ENCODE measurements around the gene CCDC150. TPM values are rescaled to one million over a fixed set of nuclear protein-coding genes. Genes with fewer than 3 reads are reported as not detected.

The CCDC150 gene
- total RNA-seq, 1 donor from 2014 or later: 69.4 TPM

DNA sequence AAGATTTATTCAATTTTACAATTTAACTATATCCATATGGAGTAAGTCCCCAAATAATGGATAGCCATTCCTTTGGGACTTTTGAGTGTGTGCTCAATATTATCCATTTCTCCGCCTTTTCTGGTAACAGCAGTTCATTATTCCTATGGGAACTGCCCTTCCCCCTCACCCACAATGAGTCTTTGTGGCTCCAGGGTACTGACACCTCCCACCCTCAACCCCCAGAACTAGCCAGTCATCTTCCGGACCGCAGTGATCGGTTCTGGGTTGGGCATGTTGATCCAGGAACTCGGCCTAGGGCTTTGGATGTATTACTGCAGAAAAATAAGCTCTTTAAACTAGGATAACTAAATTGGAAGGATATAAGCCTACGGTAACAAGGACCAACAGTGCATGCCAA lies 45.4 kb upstream of the CCDC150 start:
- Mint-ChIP-seq H3K4me3 (peak overlapping the region; percentile 91), H3K4me1 (peaks cover 35% of the 10 kb centered on the region), H3K36me3 (no peaks in the 10 kb centered on the region), H3K27ac (peak overlapping the region; percentile 36), H3K9me3 (no peaks in the 10 kb centered on the region), H3K27me3 (ENCODE audit: insufficient read depth, low read depth) (peaks cover 3% of the 10 kb centered on the region)
- H3K36me3 ChIP-seq: no peaks in the 10 kb centered on the region
- H3F3A ChIP-seq (ENCODE audit: low read depth): peaks cover 9% of the 10 kb centered on the region
- TF ChIP-seq, protein P1, sequence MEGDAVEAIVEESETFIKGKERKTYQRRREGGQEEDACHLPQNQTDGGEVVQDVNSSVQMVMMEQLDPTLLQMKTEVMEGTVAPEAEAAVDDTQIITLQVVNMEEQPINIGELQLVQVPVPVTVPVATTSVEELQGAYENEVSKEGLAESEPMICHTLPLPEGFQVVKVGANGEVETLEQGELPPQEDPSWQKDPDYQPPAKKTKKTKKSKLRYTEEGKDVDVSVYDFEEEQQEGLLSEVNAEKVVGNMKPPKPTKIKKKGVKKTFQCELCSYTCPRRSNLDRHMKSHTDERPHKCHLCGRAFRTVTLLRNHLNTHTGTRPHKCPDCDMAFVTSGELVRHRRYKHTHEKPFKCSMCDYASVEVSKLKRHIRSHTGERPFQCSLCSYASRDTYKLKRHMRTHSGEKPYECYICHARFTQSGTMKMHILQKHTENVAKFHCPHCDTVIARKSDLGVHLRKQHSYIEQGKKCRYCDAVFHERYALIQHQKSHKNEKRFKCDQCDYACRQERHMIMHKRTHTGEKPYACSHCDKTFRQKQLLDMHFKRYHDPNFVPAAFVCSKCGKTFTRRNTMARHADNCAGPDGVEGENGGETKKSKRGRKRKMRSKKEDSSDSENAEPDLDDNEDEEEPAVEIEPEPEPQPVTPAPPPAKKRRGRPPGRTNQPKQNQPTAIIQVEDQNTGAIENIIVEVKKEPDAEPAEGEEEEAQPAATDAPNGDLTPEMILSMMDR (IDR thresholded peaks at IDR 0.05): no peak
- TF ChIP-seq EZH2 (IDR thresholded peaks at IDR 0.05) (no peak), EZH2phosphoT487 (IDR thresholded peaks at IDR 0.05) (no peak)
- no peak overlapping the region for H3K4me3 ChIP-seq
- peaks cover 54% of the 10 kb centered on the region for H3K27me3 ChIP-seq
- H3K9me3 ChIP-seq (ENCODE audit: low read depth): no peaks in the 10 kb centered on the region
- H3K27ac ChIP-seq: no peak overlapping the region
- DNase-seq (ENCODE audit: low spot score): no peak
- H2AFZ ChIP-seq (replicated peaks): no peak overlapping the region
- peak overlapping the region; percentile 91 for H3K4me2 ChIP-seq
- no peaks in the 10 kb centered on the region for H4K20me1 ChIP-seq (ENCODE audit: low read depth)
- no peak overlapping the region for H3K9ac ChIP-seq
- H3K79me2 ChIP-seq (ENCODE audit: low read depth): no peaks in the 10 kb centered on the region
- peaks cover 13% of the 10 kb centered on the region for H3K4me1 ChIP-seq

DNA sequence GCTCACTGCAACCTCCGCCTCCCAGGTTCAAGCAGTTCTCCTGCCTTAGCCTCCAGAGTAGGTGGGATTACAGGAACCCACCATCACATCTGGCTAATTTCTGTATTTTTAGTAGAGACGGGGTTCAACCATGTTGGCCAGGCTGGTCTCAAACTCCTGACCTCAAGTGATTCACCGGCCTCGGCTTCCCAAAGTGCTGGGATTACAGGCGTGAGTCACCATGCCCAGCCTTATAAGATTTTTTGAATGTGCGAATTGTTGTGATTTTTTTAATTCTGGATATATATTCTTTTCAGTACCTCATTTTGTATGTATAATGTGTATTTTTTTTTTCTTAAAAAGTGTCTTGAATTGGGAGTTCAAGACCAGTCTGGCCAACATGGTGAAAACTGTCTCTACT lies 42.0 kb upstream of the CCDC150 start:
- Histone ChIP-seq H3K4me1 (no peaks in the 10 kb centered on the region), H3K36me3 (no peaks in the 10 kb centered on the region), H3K79me2 (ENCODE audit: low read depth) (no peaks in the 10 kb centered on the region), H3K9ac (no peak overlapping the region), H3F3A (ENCODE audit: low read depth) (peaks cover under 1% of the 10 kb centered on the region), H2AFZ (replicated peaks) (no peak overlapping the region), H3K9me3 (ENCODE audit: low read depth) (no peaks in the 10 kb centered on the region), H3K27me3 (peaks cover 34% of the 10 kb centered on the region), H4K20me1 (ENCODE audit: low read depth) (no peaks in the 10 kb centered on the region), H3K4me3 (no peak overlapping the region), H3K4me2 (no peak overlapping the region), H3K27ac (no peak overlapping the region)
- TF ChIP-seq EZH2phosphoT487 (IDR thresholded peaks at IDR 0.05) (no peak), EZH2 (IDR thresholded peaks at IDR 0.05) (no peak)
- TF ChIP-seq, protein P1 (IDR thresholded peaks at IDR 0.05): no peak
- no peaks in the 10 kb centered on the region for H3K36me3 Mint-ChIP-seq
- no peak overlapping the region for H3K4me3 Mint-ChIP-seq
- DNase-seq (ENCODE audit: low spot score): no peak
- H3K27me3 Mint-ChIP-seq (ENCODE audit: insufficient read depth, low read depth): peaks cover 2% of the 10 kb centered on the region
- H3K4me1 Mint-ChIP-seq: peaks cover 9% of the 10 kb centered on the region
- no peaks in the 10 kb centered on the region for H3K9me3 Mint-ChIP-seq
- no peak overlapping the region for H3K27ac Mint-ChIP-seq

DNA sequence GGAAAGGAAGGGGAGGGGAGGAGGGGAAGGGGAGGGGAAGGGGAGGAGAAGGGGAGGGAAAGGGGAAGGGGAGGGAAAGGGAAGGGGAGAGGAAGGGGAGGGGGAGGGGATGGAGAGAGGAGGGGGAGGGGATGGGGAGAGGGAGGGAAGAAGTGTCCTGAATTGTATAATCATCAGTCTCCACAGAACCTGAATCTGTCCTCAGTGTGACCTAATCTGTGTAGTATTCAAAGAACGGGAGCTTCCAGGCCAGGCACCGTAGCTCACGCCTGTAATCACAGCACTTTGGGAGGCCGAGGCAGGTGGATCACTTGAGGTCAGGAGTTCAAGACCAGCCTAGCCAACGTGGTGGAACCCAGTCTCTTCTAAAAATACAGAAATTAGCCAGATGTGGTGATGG lies 41.1 kb upstream of the CCDC150 start:
- H3K36me3 ChIP-seq: no peaks in the 10 kb centered on the region
- peaks cover 32% of the 10 kb centered on the region for H3K27me3 ChIP-seq
- H3K4me3 ChIP-seq: no peak overlapping the region
- Mint-ChIP-seq H3K9me3 (no peaks in the 10 kb centered on the region), H3K27me3 (ENCODE audit: insufficient read depth, low read depth) (peaks cover 2% of the 10 kb centered on the region), H3K4me3 (no peak overlapping the region), H3K36me3 (no peaks in the 10 kb centered on the region), H3K27ac (no peak overlapping the region), H3K4me1 (peaks cover 9% of the 10 kb centered on the region)
- H2AFZ ChIP-seq (replicated peaks): no peak overlapping the region
- no peak for DNase-seq (ENCODE audit: low spot score)
- no peaks in the 10 kb centered on the region for H4K20me1 ChIP-seq (ENCODE audit: low read depth)
- no peaks in the 10 kb centered on the region for H3K9me3 ChIP-seq (ENCODE audit: low read depth)
- H3F3A ChIP-seq (ENCODE audit: low read depth): no peaks in the 10 kb centered on the region
- TF ChIP-seq EZH2 (IDR thresholded peaks at IDR 0.05): no peak
- TF ChIP-seq, protein P1 (IDR thresholded peaks at IDR 0.05): no peak
- TF ChIP-seq EZH2phosphoT487 (IDR thresholded peaks at IDR 0.05): no peak
- H3K27ac ChIP-seq: no peak overlapping the region
- H3K4me1 ChIP-seq: no peaks in the 10 kb centered on the region
- H3K79me2 ChIP-seq (ENCODE audit: low read depth): no peaks in the 10 kb centered on the region
- no peak overlapping the region for H3K4me2 ChIP-seq
- H3K9ac ChIP-seq: no peak overlapping the region

Data from neural progenitor cell (in vitro differentiated cells).